ENCODE data around the gene MGAT4C.

- TF ChIP-seq CTCF (conservative IDR thresholded peaks at IDR 0.05; ENCODE audit: low read depth in 2 of 2) (no peak), EZH2 (IDR thresholded peaks at IDR 0.05; ENCODE audit: low read depth, unreplicated experiment) (no peak), CREB1 (CRISPR knock-in tag; IDR thresholded peaks at IDR 0.05; ENCODE audit: low read depth) (no peak), REST (IDR thresholded peaks at IDR 0.05; ENCODE audit: unreplicated experiment) (no peak), POLR2AphosphoS5 (IDR thresholded peaks at IDR 0.05; ENCODE audit: low read depth) (no peak), ZNF331 (CRISPR knock-in tag; IDR thresholded peaks at IDR 0.05; ENCODE audit: low read depth) (no peak), EZH2phosphoT487 (IDR thresholded peaks at IDR 0.05; ENCODE audit: unreplicated experiment) (no peak), ETS1 (IDR thresholded peaks at IDR 0.05) (no peak), NANOG (IDR thresholded peaks at IDR 0.05; ENCODE audit: borderline replicate concordance) (no peak), ZNF114 (CRISPR knock-in tag; IDR thresholded peaks at IDR 0.05) (no peak), ZNF462 (CRISPR knock-in tag; IDR thresholded peaks at IDR 0.05) (no peak), STAT1 (IDR thresholded peaks at IDR 0.05; ENCODE audit: unreplicated experiment) (no peak), JUNB (IDR thresholded peaks at IDR 0.05; ENCODE audit: unreplicated experiment) (no peak)
Measured at GRCh38 chr12:86261578-86261977, 5.4 kb upstream of the MGAT4C start.

Data from GM23338 (cell line).